B cell (primary cell): ENCODE data around the gene ITPKC. TPM values are rescaled to one million over a fixed set of nuclear protein-coding genes. Genes with fewer than 3 reads are reported as not detected.
A peak's percentile ranks its signal among the peaks of the same experiment; 100 is the strongest.
"Not testable (repeated sequence)": the region's sequence is repeated elsewhere in the genome, so short reads cannot be mapped to it uniquely, and the experiment has no call there.

Experiments
- ATAC-seq: fragments of 200-7000 bp; cut with Tn5 transposase; one replicate; pipeline ENCODE4 v1.10.0; 2021; ENCODE audit warnings: low read depth, mild to moderate bottlenecking, moderate number of reproducible peaks, moderate library complexity
- CTCF ChIA-PET: fragments of 350-600 bp; sonication (Branson Sonifier 250); formaldehyde crosslinking; loops from one replicate; lab custom pipeline; 2021; ENCODE audit warnings: antibody characterized with exemption, inconsistent platforms; lab: Charles Lee
- POLR2A ChIA-PET: fragments of 350-600 bp; sonication (Branson Sonifier 250); formaldehyde crosslinking; loops from one replicate; lab custom pipeline; 2021; ENCODE audit warnings: antibody characterized with exemption; lab: Charles Lee
- DNase-seq: peaks from one replicate; pipeline ENCODE4 v3.0.0; 2013
- H2AFZ ChIP-seq: 2 replicates; pipeline ENCODE4 v1.6.1; 2012; ENCODE audit warnings: mild to moderate bottlenecking, low read depth, low read length; ENCODE audit not compliant: insufficient read depth, poor library complexity, severe bottlenecking
- H3K27ac ChIP-seq, 2 donors: 1 replicate in 1 of 2; 2 replicates in 1 of 2; pipeline ENCODE4 v1.5.1; 2012 to 2013; ENCODE audit warnings: low read length in 2 of 2, mild to moderate bottlenecking in 2 of 2, moderate library complexity in 1 of 2
- H3K27me3 ChIP-seq, 4 experiments: fragments of 200-600 bp in 1 of 4; sonication (generic) in 1 of 4; replicated peaks in 1 of 4; 1 replicate in 2 of 4; 2 replicates in 2 of 4; pipeline versions ENCODE4 v1.6.1 to v1.7.0; 2013 to 2016; ENCODE audit warnings: low read length in 3 of 4, mild to moderate bottlenecking in 2 of 4, mixed read lengths in 1 of 4, moderate library complexity in 1 of 4; ENCODE audit not compliant: insufficient read depth in 4 of 4, control insufficient read depth in 3 of 4; ENCODE audit errors: control extremely low read depth in 1 of 4
- H3K36me3 ChIP-seq, 2 experiments: replicated peaks in 1 of 2; 1 replicate in 1 of 2; 2 replicates in 1 of 2; pipeline versions ENCODE4 v1.6.1 to v1.7.1; 2013; ENCODE audit warnings: low read length in 1 of 2; ENCODE audit not compliant: insufficient read depth in 2 of 2, control insufficient read depth in 1 of 2; ENCODE audit errors: control extremely low read depth in 1 of 2, extremely low read depth in 1 of 2
- H3K4me1 ChIP-seq, 2 donors: fragments of 200-600 bp in 1 of 2; sonication (generic) in 1 of 2; 1 replicate in 1 of 2; 2 replicates in 1 of 2; pipeline versions ENCODE4 v1.5.1 to v1.6.1; 2013 to 2017; ENCODE audit warnings: low read length in 2 of 2; ENCODE audit not compliant: control insufficient read depth in 2 of 2, insufficient read depth in 2 of 2
- H3K4me2 ChIP-seq: replicated peaks from 2 replicates; pipeline ENCODE3; 2012; ENCODE audit warnings: mild to moderate bottlenecking, low read depth, low read length; ENCODE audit not compliant: poor library complexity, severe bottlenecking
- H3K4me3 ChIP-seq, 5 experiments: fragments of 200-600 bp in 1 of 5; sonication (generic) in 1 of 5; 1 replicate in 3 of 5; 2 replicates in 2 of 5; pipeline versions ENCODE4 v1.5.1 to v1.7.0; 2011 to 2016; ENCODE audit warnings: low read length in 4 of 5, mild to moderate bottlenecking in 4 of 5, low read depth in 2 of 5, control low read depth in 1 of 5, moderate library complexity in 1 of 5; ENCODE audit not compliant: insufficient read depth in 1 of 5; ENCODE audit errors: control extremely low read depth in 1 of 5, extremely low read depth in 1 of 5
- H3K79me2 ChIP-seq: fragments of 200-600 bp; sonication (generic); one replicate; pipeline ENCODE4 v1.6.0; 2016; ENCODE audit warnings: low read length; ENCODE audit not compliant: control insufficient read depth, insufficient read depth
- H3K9ac ChIP-seq: fragments of 200-600 bp; sonication (generic); 2 replicates; pipeline ENCODE4 v1.6.1; 2017; ENCODE audit warnings: mild to moderate bottlenecking, low read length, moderate library complexity
- H3K9me3 ChIP-seq, 3 donors: one replicate each; pipeline versions ENCODE4 v1.6.1 to v1.7.1; 2013; ENCODE audit warnings: low read length in 2 of 3; ENCODE audit not compliant: control insufficient read depth in 2 of 3, insufficient read depth in 1 of 3; ENCODE audit errors: control extremely low read depth in 1 of 3
- H4K20me1 ChIP-seq: 2 replicates; pipeline ENCODE4 v1.6.0; 2012; ENCODE audit warnings: mild to moderate bottlenecking, low read length; ENCODE audit not compliant: insufficient read depth, control insufficient read depth, poor library complexity, severe bottlenecking
- H3K27ac Mint-ChIP-seq: one replicate; pipeline ENCODE4 v1.8.0; 2021; ENCODE audit warnings: mixed read lengths
- H3K27me3 Mint-ChIP-seq: one replicate; pipeline ENCODE4 v1.8.0; 2021; ENCODE audit warnings: mixed read lengths
- H3K4me1 Mint-ChIP-seq: one replicate; pipeline ENCODE4 v1.8.0; 2021; ENCODE audit warnings: mixed read lengths
- H3K4me3 Mint-ChIP-seq: one replicate; pipeline ENCODE4 v1.8.0; 2021; ENCODE audit warnings: mixed read lengths
- H3K9me3 Mint-ChIP-seq: one replicate; pipeline ENCODE4 v1.8.0; 2022; ENCODE audit warnings: mixed read lengths; ENCODE audit not compliant: insufficient read depth
- EZH2 ChIP-seq: IDR thresholded peaks from 2 replicates; pipeline ENCODE4 v1.6.1; 2012; ENCODE audit warnings: borderline replicate concordance, low read depth, mild to moderate bottlenecking, moderate library complexity, low read length; ENCODE audit not compliant: insufficient read depth, poor library complexity, severe bottlenecking
- WGBS: methylation state at CpG from one replicate; pipeline ENCODE4 v1.1.5; 2013; ENCODE audit warnings: missing lambda C conversion rate; ENCODE audit not compliant: insufficient coverage; 5-methylcytosine and 5-hydroxymethylcytosine counted together
- intact Hi-C: fragments of 100-400 bp; cut with micrococcal nuclease; formaldehyde crosslinking; loops from one replicate; pipeline ENCODE4 v1.10.0; 2022
- polyA plus RNA-seq: library from polyadenylated mRNA; depleted of rRNA; stranded (reverse); fragments of >200 nt; gene quantifications from 2 replicates; pipeline ENCODE4 v1.2.3, GENCODE V29; 2012
- total RNA-seq, 2 donors: library from RNA; stranded (reverse); fragments of 120-200 nt in 1 of 2; gene quantifications; 1 replicate in 1 of 2; 2 replicates in 1 of 2; pipeline versions ENCODE4 v1.2.3 to v1.2.4, GENCODE V29; 2013 to 2022
- TF ChIP-seq, protein P1 (sequence below): fragments of 200-600 bp; IDR thresholded peaks from one replicate; pipeline ENCODE4 v1.8.0; 2022; ENCODE audit warnings: antibody characterized with exemption, mild to moderate bottlenecking

The ITPKC gene
- total and polyA plus RNA-seq, 2 donors (not counting 1 experiment from before 2014, with no cell fraction given): 8.7 to 16.0 TPM

DNA sequence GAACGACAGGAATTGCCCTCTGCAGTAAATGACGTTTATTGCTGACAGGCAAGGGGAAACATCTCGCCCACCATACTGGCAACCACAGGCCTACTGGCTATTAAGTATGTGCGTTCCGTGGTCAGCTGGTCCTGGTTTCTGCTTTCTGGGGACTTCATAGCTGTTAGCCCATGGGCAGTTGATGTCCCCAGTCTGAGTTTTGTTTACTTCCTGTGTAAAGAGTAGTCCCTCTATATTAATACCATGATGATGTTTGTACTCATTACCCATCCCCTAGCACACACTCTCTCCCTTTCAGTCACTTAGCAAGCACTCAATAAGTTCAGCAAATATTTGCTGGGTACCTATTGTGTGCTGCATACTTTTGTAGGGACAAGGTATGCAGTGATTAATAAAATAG lies 52.0 kb downstream of the ITPKC start:
- Histone ChIP-seq H3K4me2 (no peak overlapping the region), H3K9me3 (peaks cover 0 to 15% (median 0%) of the 10 kb centered on the region in 3 donors), H3K79me2 (no peaks in the 10 kb centered on the region), H3K4me3 (no peak overlapping the region), H4K20me1 (peaks cover 7% of the 10 kb centered on the region), H3K36me3 (peaks cover 0 to 26% of the 10 kb centered on the region in 2 experiments), H3K27me3 (no peaks in the 10 kb centered on the region), H3K4me1 (peaks cover 9 to 15% of the 10 kb centered on the region in 2 donors), H3K27ac (no peak overlapping the region), H2AFZ (no peak overlapping the region), H3K9ac (no peak overlapping the region)
- ATAC-seq (no peak), DNase-seq (no peak)
- Mint-ChIP-seq H3K27me3 (no peaks in the 10 kb centered on the region), H3K27ac (no peak overlapping the region), H3K4me1 (peaks cover 10% of the 10 kb centered on the region), H3K4me3 (no peak overlapping the region), H3K9me3 (no peaks in the 10 kb centered on the region)
- ChIA-PET CTCF (no interaction called here), POLR2A (no interaction called here)
- intact Hi-C loops: no loop called here
- TF ChIP-seq EZH2: no peak
- TF ChIP-seq, protein P1, sequence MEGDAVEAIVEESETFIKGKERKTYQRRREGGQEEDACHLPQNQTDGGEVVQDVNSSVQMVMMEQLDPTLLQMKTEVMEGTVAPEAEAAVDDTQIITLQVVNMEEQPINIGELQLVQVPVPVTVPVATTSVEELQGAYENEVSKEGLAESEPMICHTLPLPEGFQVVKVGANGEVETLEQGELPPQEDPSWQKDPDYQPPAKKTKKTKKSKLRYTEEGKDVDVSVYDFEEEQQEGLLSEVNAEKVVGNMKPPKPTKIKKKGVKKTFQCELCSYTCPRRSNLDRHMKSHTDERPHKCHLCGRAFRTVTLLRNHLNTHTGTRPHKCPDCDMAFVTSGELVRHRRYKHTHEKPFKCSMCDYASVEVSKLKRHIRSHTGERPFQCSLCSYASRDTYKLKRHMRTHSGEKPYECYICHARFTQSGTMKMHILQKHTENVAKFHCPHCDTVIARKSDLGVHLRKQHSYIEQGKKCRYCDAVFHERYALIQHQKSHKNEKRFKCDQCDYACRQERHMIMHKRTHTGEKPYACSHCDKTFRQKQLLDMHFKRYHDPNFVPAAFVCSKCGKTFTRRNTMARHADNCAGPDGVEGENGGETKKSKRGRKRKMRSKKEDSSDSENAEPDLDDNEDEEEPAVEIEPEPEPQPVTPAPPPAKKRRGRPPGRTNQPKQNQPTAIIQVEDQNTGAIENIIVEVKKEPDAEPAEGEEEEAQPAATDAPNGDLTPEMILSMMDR: no peak
- WGBS: 91% methylated on average over 5 of the region's 5 CpGs

DNA sequence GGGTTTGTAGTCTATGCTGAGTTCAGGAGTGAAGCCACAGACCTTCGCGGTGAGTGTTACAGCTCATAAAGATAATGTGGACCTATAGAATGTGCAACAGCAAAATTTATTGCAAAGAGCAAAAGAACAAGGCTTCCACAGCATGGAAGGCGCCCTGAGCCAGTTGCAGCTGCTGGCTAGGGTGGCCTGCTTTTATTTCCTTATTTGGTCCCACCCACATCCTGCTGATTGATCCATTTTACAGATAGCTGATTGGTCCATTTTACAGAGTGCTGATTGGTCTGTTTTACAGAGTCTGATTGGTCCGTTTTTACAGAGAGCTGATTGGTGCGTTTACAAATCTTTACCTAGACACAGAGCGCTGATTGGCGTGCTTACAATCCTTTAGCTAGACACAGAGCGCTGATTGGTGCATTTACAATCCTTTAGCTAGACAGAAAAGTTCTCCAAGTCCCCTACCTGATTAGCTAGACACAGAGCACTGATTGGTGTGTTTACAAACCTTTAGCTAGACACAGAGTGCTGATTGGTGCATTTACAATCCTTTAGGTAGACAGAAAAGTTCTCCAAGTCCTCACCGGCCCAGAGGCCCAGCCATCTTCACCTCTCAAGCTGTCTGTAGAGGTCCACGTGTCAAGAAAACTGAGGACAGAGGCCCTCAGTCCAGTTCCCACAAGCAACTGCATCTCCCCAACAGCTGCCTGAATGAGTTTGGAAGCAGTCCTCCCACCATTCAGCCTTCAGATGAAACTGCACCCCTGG lies 54.4 kb downstream of the ITPKC start:
- H3K4me3 ChIP-seq, H3K27me3 Mint-ChIP-seq, ATAC-seq, intact Hi-C loops, POLR2A ChIA-PET, H3K9ac ChIP-seq, H2AFZ ChIP-seq, H3K4me2 ChIP-seq, H3K4me3 Mint-ChIP-seq, H3K79me2 ChIP-seq, H3K27ac ChIP-seq, H3K36me3 ChIP-seq, DNase-seq, H3K9me3 Mint-ChIP-seq, H4K20me1 ChIP-seq, H3K27me3 ChIP-seq: not testable (repeated sequence)
- CTCF ChIA-PET: interaction anchor here (1.2 kb wide), 1 partner anchor 13 kb away, joined by 3 read pairs; no protein-coding TSS in a partner anchor
- 98% methylated on average over 8 of the region's 10 CpGs for WGBS
- peaks cover 27 to 38% of the 10 kb centered on the region in 2 donors for H3K4me1 ChIP-seq
- H3K9me3 ChIP-seq: peaks cover 0 to 15% (median 0%) of the 10 kb centered on the region in 3 donors
- H3K4me1 Mint-ChIP-seq: peaks cover 28% of the 10 kb centered on the region
- peak overlapping the region; percentile 32 for H3K27ac Mint-ChIP-seq
